ENCODE results near the gene HDAC2.

- TF ChIP-seq CTCF (IDR thresholded peaks at IDR 0.05; ENCODE audit: low read length) (no peak), EZH2 (optimal IDR thresholded peaks at IDR 0.05; ENCODE audit: low read depth, low read length) (no peak)
Observed at GRCh38 chr6:114020196-114020595, 49.2 kb upstream of the HDAC2 start.

All from MM.1S (cell line).